MCF 10A (cell line): ENCODE data around the gene RNF7. TPM values are rescaled to one million over a fixed set of nuclear protein-coding genes. Genes with fewer than 3 reads are reported as not detected.
"Not testable (repeated sequence)": the region's sequence is repeated elsewhere in the genome, so short reads cannot be mapped to it uniquely, and the experiment has no call there.

Source experiments
- BruUV-seq: library from RNA; stranded (reverse); fragments of 400-500 nt; replicated peaks from 2 replicates; lab custom pipeline; 2021; lab: Mats Ljungman, UMichigan
- CTCF ChIA-PET: fragments of 300-600 bp; sonication (Branson Sonifier 250); formaldehyde crosslinking; extraction: SDS; loops from one replicate; lab custom pipeline; 2021; ENCODE audit warnings: antibody characterized with exemption, inconsistent platforms; lab: Yijun Ruan, JAX
- POLR2A ChIA-PET: fragments of 300-600, 350-650 bp; sonication (Branson Sonifier 250); formaldehyde crosslinking; extraction: SDS; loops from one replicate; lab custom pipeline; 2020; ENCODE audit warnings: antibody characterized with exemption, inconsistent platforms; lab: Yijun Ruan, JAX
- DNase-seq: peaks from one replicate; pipeline ENCODE4 v3.0.0-alpha.2; 2018; ENCODE audit not compliant: unreplicated experiment
- H3K27ac Mint-ChIP-seq: one replicate; pipeline ENCODE4 v1.8.0; 2022; ENCODE audit warnings: mild to moderate bottlenecking, low read depth, mixed read lengths; ENCODE audit not compliant: unreplicated experiment
- H3K27me3 Mint-ChIP-seq: one replicate; pipeline ENCODE4 v1.8.0; 2022; ENCODE audit warnings: mixed read lengths; ENCODE audit not compliant: insufficient read depth, unreplicated experiment
- H3K36me3 Mint-ChIP-seq: one replicate; pipeline ENCODE4 v1.8.0; 2022; ENCODE audit warnings: mild to moderate bottlenecking, moderate library complexity, mixed read lengths; ENCODE audit not compliant: insufficient read depth, unreplicated experiment
- H3K4me1 Mint-ChIP-seq: one replicate; pipeline ENCODE4 v1.8.0; 2022; ENCODE audit warnings: mixed read lengths; ENCODE audit not compliant: insufficient read depth, unreplicated experiment
- H3K4me3 Mint-ChIP-seq: one replicate; pipeline ENCODE4 v1.8.0; 2022; ENCODE audit warnings: mild to moderate bottlenecking, moderate library complexity, mixed read lengths; ENCODE audit not compliant: unreplicated experiment
- H3K9me3 Mint-ChIP-seq: one replicate; pipeline ENCODE4 v1.8.0; 2022; ENCODE audit warnings: mixed read lengths; ENCODE audit not compliant: unreplicated experiment
- CTCF ChIP-seq: fragments of 200-600 bp; IDR thresholded peaks from one replicate; pipeline ENCODE4 v1.8.0; 2022; ENCODE audit warnings: antibody characterized with exemption, mild to moderate bottlenecking; ENCODE audit not compliant: unreplicated experiment
- intact Hi-C: fragments of 100-400 bp; cut with micrococcal nuclease; formaldehyde crosslinking; loops from 2 replicates; pipeline ENCODE4 v1.14.1; 2022
- total RNA-seq: library from RNA; stranded (reverse); gene quantifications from 2 replicates; pipeline ENCODE4 v1.2.3, GENCODE V29; 2022

RNF7 gene
- total RNA-seq, 1 experiment from 2014 or later: 96.1 TPM

- Mint-ChIP-seq H3K27me3 (no peaks in the 10 kb centered on the region), H3K4me1 (peaks cover 7% of the 10 kb centered on the region), H3K36me3 (peaks cover 6% of the 10 kb centered on the region), H3K9me3 (no peaks in the 10 kb centered on the region), H3K4me3 (no peak overlapping the region), H3K27ac (no peak overlapping the region)
- POLR2A ChIA-PET: interaction anchor here (0.6 to 2.1 kb wide), 2 partner anchors 46 to 47 kb away, joined by 4 to 5 read pairs; no protein-coding TSS in a partner anchor
- no peak for TF ChIP-seq CTCF
- no peak for DNase-seq
- intact Hi-C loops: no loop called here
- BruUV-seq: no TSS peak
- CTCF ChIA-PET: interaction anchor here (0.7 to 1.3 kb wide), 5 partner anchors 9 to 215 kb away, joined by 3 to 5 read pairs (median 3); no protein-coding TSS in a partner anchor
These were observed 45.5 kb downstream of the RNF7 start for GRCh38 chr3:141783632-141784031.

GRCh38 chr3:141784096-141784495 lies 46.0 kb downstream of the RNF7 start:
- Mint-ChIP-seq H3K27ac (no peak overlapping the region), H3K36me3 (peaks cover 6% of the 10 kb centered on the region), H3K4me3 (no peak overlapping the region), H3K4me1 (peaks cover 7% of the 10 kb centered on the region), H3K27me3 (no peaks in the 10 kb centered on the region), H3K9me3 (no peaks in the 10 kb centered on the region)
- no peak for TF ChIP-seq CTCF
- DNase-seq: no peak
- intact Hi-C loops: no loop called here
- CTCF ChIA-PET: interaction anchor here (1.0 kb wide), 2 partner anchors 29 to 91 kb away, joined by 3 to 4 read pairs; no protein-coding TSS in a partner anchor
- BruUV-seq: no TSS peak
- POLR2A ChIA-PET: interaction anchor here (2.1 kb wide), 1 partner anchor 47 kb away, joined by 5 read pairs; no protein-coding TSS in a partner anchor

- H3K4me3 Mint-ChIP-seq: no peak overlapping the region
- peaks cover 6% of the 10 kb centered on the region for H3K36me3 Mint-ChIP-seq
- no peak for TF ChIP-seq CTCF
- no TSS peak for BruUV-seq
- no peak for DNase-seq
- intact Hi-C loops: no loop called here
- peaks cover 7% of the 10 kb centered on the region for H3K4me1 Mint-ChIP-seq
- ChIA-PET CTCF (interaction anchor here (1.0 kb wide), 1 partner anchor 91 kb away, joined by 4 read pairs; no protein-coding TSS in a partner anchor), POLR2A (interaction anchor here (2.1 kb wide), 1 partner anchor 46 kb away, joined by 5 read pairs; no protein-coding TSS in a partner anchor)
- H3K27me3 Mint-ChIP-seq: no peaks in the 10 kb centered on the region
- no peaks in the 10 kb centered on the region for H3K9me3 Mint-ChIP-seq
- H3K27ac Mint-ChIP-seq: no peak overlapping the region
These were observed 46.4 kb downstream of the RNF7 start for GRCh38 chr3:141784531-141784930.

GRCh38 chr3:141788149-141788548 lies 50.1 kb downstream of the RNF7 start:
- H3K27me3 Mint-ChIP-seq: no peaks in the 10 kb centered on the region
- POLR2A ChIA-PET: no interaction called here
- no peak overlapping the region for H3K4me3 Mint-ChIP-seq
- no peak overlapping the region for H3K27ac Mint-ChIP-seq
- intact Hi-C loops: no loop called here
- no peak for TF ChIP-seq CTCF
- H3K9me3 Mint-ChIP-seq: no peaks in the 10 kb centered on the region
- BruUV-seq: no TSS peak
- DNase-seq: no peak
- CTCF ChIA-PET: interaction anchor here (0.7 to 1.6 kb wide), 3 partner anchors 12 to 87 kb away, joined by 3 to 7 read pairs (median 5); no protein-coding TSS in a partner anchor
- H3K4me1 Mint-ChIP-seq: no peaks in the 10 kb centered on the region
- H3K36me3 Mint-ChIP-seq: peaks cover 6% of the 10 kb centered on the region

- intact Hi-C loops, POLR2A ChIA-PET, H3K4me3 Mint-ChIP-seq, H3K27me3 Mint-ChIP-seq, H3K36me3 Mint-ChIP-seq, H3K9me3 Mint-ChIP-seq, DNase-seq, BruUV-seq, H3K4me1 Mint-ChIP-seq, H3K27ac Mint-ChIP-seq: not testable (repeated sequence)
- CTCF ChIA-PET: interaction anchor here (0.7 to 1.6 kb wide), 3 partner anchors 12 to 86 kb away, joined by 3 to 7 read pairs (median 5); no protein-coding TSS in a partner anchor
These were observed 50.7 kb downstream of the RNF7 start for GRCh38 chr3:141788750-141789149.
